Fibroblast of peridontal ligament (primary cell): ENCODE measurements around the gene KCNC3.

Experiments
- DNase-seq: peaks from one replicate; pipeline ENCODE4 v3.0.0-alpha.2; 2010; ENCODE audit errors: extremely low read depth

KCNC3 gene

GRCh38 chr19:50327013-50327412, 2.2 kb downstream of the KCNC3 start:
- no peak for DNase-seq

GRCh38 chr19:50326101-50326664, 3.0 kb downstream of the KCNC3 start:
- no peak for DNase-seq

- DNase-seq = no peak
Observed at GRCh38 chr19:50325310-50326100, 3.7 kb downstream of the KCNC3 start.

- DNase-seq = no peak
Observed at GRCh38 chr19:50324331-50324730, 4.8 kb downstream of the KCNC3 start.

GRCh38 chr19:50323782-50324133, 5.4 kb downstream of the KCNC3 start:
- no peak for DNase-seq

- no peak for DNase-seq
Observed at GRCh38 chr19:50322931-50323781, 6.0 kb downstream of the KCNC3 start.

- no peak for DNase-seq
Observed at GRCh38 chr19:50322234-50322633, 6.9 kb downstream of the KCNC3 start.

- DNase-seq = no peak
Observed at GRCh38 chr19:50321831-50322230, 7.3 kb downstream of the KCNC3 start.

GRCh38 chr19:50320596-50320995, 8.6 kb downstream of the KCNC3 start:
- no peak for DNase-seq

GRCh38 chr19:50320051-50320450, 9.1 kb downstream of the KCNC3 start:
- no peak for DNase-seq

- DNase-seq = no peak
Observed at GRCh38 chr19:50319156-50319555, 10.0 kb downstream of the KCNC3 start.

- DNase-seq = no peak
Observed at GRCh38 chr19:50318438-50318837, 10.7 kb downstream of the KCNC3 start.

- no peak for DNase-seq
Observed at GRCh38 chr19:50317115-50317514, 12.1 kb downstream of the KCNC3 start.

GRCh38 chr19:50315773-50316448, 13.3 kb downstream of the KCNC3 start:
- no peak for DNase-seq

GRCh38 chr19:50314724-50315708, 14.2 kb downstream of the KCNC3 start:
- no peak for DNase-seq

GRCh38 chr19:50313812-50314536, 15.2 kb downstream of the KCNC3 start:
- no peak for DNase-seq

GRCh38 chr19:50312967-50313811, 16.0 kb downstream of the KCNC3 start:
- DNase-seq = no peak

GRCh38 chr19:50311723-50312635, 17.2 kb downstream of the KCNC3 start:
- DNase-seq = no peak
